Testis (tissue), 2 donors: ENCODE data around the gene RCOR1.

Experiments used
- POLR2A ChIP-seq: fragments of 450-650 bp; IDR thresholded peaks from one replicate; pipeline ENCODE4 v1.6.1; 2017; ENCODE audit warnings: antibody characterized with exemption, mild to moderate bottlenecking, moderate library complexity
- TF ChIP-seq, protein P1 (sequence below), 3 experiments: fragments of 450-650 bp in 2 of 3; fragments of 200-600 bp in 1 of 3; sonication (generic) in 1 of 3; IDR thresholded peaks; one replicate each; pipeline ENCODE4 v1.5.1; 2016 to 2019; ENCODE audit warnings: antibody characterized with exemption in 3 of 3, mild to moderate bottlenecking in 2 of 3, moderate library complexity in 1 of 3

GRCh38 chr14:102591372-102591943 is 991 bp upstream of the RCOR1 start:
- TF ChIP-seq, protein P1, sequence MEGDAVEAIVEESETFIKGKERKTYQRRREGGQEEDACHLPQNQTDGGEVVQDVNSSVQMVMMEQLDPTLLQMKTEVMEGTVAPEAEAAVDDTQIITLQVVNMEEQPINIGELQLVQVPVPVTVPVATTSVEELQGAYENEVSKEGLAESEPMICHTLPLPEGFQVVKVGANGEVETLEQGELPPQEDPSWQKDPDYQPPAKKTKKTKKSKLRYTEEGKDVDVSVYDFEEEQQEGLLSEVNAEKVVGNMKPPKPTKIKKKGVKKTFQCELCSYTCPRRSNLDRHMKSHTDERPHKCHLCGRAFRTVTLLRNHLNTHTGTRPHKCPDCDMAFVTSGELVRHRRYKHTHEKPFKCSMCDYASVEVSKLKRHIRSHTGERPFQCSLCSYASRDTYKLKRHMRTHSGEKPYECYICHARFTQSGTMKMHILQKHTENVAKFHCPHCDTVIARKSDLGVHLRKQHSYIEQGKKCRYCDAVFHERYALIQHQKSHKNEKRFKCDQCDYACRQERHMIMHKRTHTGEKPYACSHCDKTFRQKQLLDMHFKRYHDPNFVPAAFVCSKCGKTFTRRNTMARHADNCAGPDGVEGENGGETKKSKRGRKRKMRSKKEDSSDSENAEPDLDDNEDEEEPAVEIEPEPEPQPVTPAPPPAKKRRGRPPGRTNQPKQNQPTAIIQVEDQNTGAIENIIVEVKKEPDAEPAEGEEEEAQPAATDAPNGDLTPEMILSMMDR (IDR thresholded peaks at IDR 0.05) = no peak
- TF ChIP-seq POLR2A = no peak
